ENCODE data around the gene LINC00237. TPM values are rescaled to one million over a fixed set of nuclear protein-coding genes. Genes with fewer than 3 reads are reported as not detected.

LINC00237 gene
- total and polyA plus RNA-seq, 2 of the 8 experiments (the other 6 are each of a cell fraction or from before 2014, with no cell fraction given): 0.28 to 1.4 TPM

GRCh38 chr20:21105429-21106170 lies 558 bp downstream of the LINC00237 start:
- Histone ChIP-seq H4K91ac (replicated peaks; ENCODE audit: insufficient read length, low read length) (peak overlapping the region; percentile 49), H3K9me3 (ENCODE audit: insufficient read depth in 2 of 2, low read depth in 1 of 2, low read length in 1 of 2) (no peaks in the 10 kb centered on the region), H3K23me2 (ENCODE audit: low read depth, low read length) (peaks cover 29% of the 10 kb centered on the region), H4K20me1 (replicated peaks in 1 of 2; ENCODE audit: control insufficient read depth in 1 of 2, insufficient read depth in 2 of 2, low read length in 2 of 2) (peaks cover 0 to 5% of the 10 kb centered on the region in 2 experiments), H3K79me1 (ENCODE audit: low read depth, low read length) (no peaks in the 10 kb centered on the region), H4K5ac (ENCODE audit: insufficient read length, low read depth, low read length) (no peak overlapping the region), H3K27ac (ENCODE audit: low read depth, low read length) (no peak overlapping the region), H3K4me3 (ENCODE audit: extremely low read depth in 1 of 4, insufficient read depth in 2 of 4, low read depth in 3 of 4, low read length in 4 of 4) (peak overlapping the region; percentile 44 to 78 (median 57)), H2AK5ac (ENCODE audit: low read depth, low read length) (no peak overlapping the region), H3K18ac (ENCODE audit: extremely low read depth, low read length) (peak overlapping the region; percentile 83), H3K9ac (replicated peaks in 1 of 4; ENCODE audit: extremely low read depth in 1 of 4, low read depth in 3 of 4, low read length in 3 of 4) (peak overlapping the region in 1 of 4 experiments; percentile 50; a peak in 3 of 7 replicates), H3K4me2 (ENCODE audit: insufficient read depth in 1 of 2, low read depth in 2 of 2, low read length in 2 of 2) (peak overlapping the region; percentile 97 to 98), H3K27me3 (replicated peaks in 1 of 4; ENCODE audit: control insufficient read depth in 3 of 4, extremely low read depth in 1 of 4, insufficient read depth in 3 of 4, low read length in 3 of 4) (peaks cover 27 to 79% (median 72%) of the 10 kb centered on the region in 4 experiments), H2BK12ac (ENCODE audit: low read depth, low read length) (no peak overlapping the region), H3K4ac (replicated peaks; ENCODE audit: insufficient read length, low read depth, low read length) (no peak overlapping the region), H3K36me3 (ENCODE audit: control insufficient read depth in 2 of 4, insufficient read depth in 4 of 4, low read length in 3 of 4) (no peaks in the 10 kb centered on the region), H3K56ac (replicated peaks; ENCODE audit: insufficient read length, low read depth, low read length) (no peak overlapping the region), H2AFZ (ENCODE audit: low read length) (peak overlapping the region; percentile 51; the same call in 1 of the 2 replicates), H3K79me2 (ENCODE audit: control insufficient read depth in 1 of 2, insufficient read depth in 2 of 2, low read length in 2 of 2) (no peaks in the 10 kb centered on the region), H3K4me1 (replicated peaks in 1 of 4; ENCODE audit: control insufficient read depth in 3 of 4, insufficient read depth in 4 of 4, low read length in 3 of 4) (peaks cover 8 to 26% (median 13%) of the 10 kb centered on the region in 4 experiments), H2BK5ac (ENCODE audit: low read depth, low read length) (no peak overlapping the region), H4K8ac (ENCODE audit: extremely low read depth, insufficient read depth, low read length) (peak overlapping the region; percentile 37), H3K23ac (ENCODE audit: insufficient read length) (no peak overlapping the region), H3K14ac (ENCODE audit: insufficient read length) (no peak overlapping the region), H2BK15ac (ENCODE audit: low read length) (no peak overlapping the region), H2BK20ac (ENCODE audit: low read length) (0 out of 2 replicates have a peak overlapping the region, but pooled peaks have one; percentile 9), H2BK120ac (replicated peaks; ENCODE audit: low read depth, low read length) (no peak overlapping the region)
- no peak for FAIRE-seq
- ChIA-PET CTCF (ENCODE audit: partially characterized antibody) (interaction anchor here (0.6 to 1.4 kb wide), 5 partner anchors 10 to 348 kb away, joined by 3 to 4 read pairs (median 3); no protein-coding TSS in a partner anchor), POLR2A (ENCODE audit: partially characterized antibody) (interaction anchor here (0.6 to 2.8 kb wide), 4 partner anchors 9 to 85 kb away, joined by 4 to 7 read pairs (median 4); partner anchors contain the start of gene KIZ)
- DNase-seq (ENCODE audit: low read depth in 1 of 2, low spot score in 2 of 2): peak in 1 of 2 experiments; percentile 74
- WGBS, 2 experiments (ENCODE audit: extremely low coverage in 1 of 2, insufficient coverage in 1 of 2, insufficient read length in 1 of 2, insufficient replicate concordance in 2 of 2, low coverage in 1 of 2, low lambda C conversion rate in 2 of 2, missing lambda C conversion rate in 1 of 2): 1% methylated on average over 33 of the region's 50 CpGs; no CpG with 5 or more reads in 1 of the 2 experiments
- TF ChIP-seq E2F6 (IDR thresholded peaks at IDR 0.05) (0 out of 2 replicates have a peak, but pooled peaks have one; percentile 4), RXRA (IDR thresholded peaks at IDR 0.05; ENCODE audit: insufficient read depth, low read depth, low read length) (no peak), SIN3A (conservative IDR thresholded peaks at IDR 0.05 in 1 of 2, IDR thresholded peaks at IDR 0.05 in 1 of 2; ENCODE audit: low read depth in 1 of 2, low read length in 2 of 2) (no peak), BACH1 (IDR thresholded peaks at IDR 0.05; ENCODE audit: low read length) (no peak), RBBP5 (IDR thresholded peaks at IDR 0.05; ENCODE audit: borderline replicate concordance, low read depth, low read length) (peak; percentile 53; the same call in 1 of the 2 replicates), KDM4A (IDR thresholded peaks at IDR 0.05; ENCODE audit: low read depth, low read length, severe bottlenecking) (peak; percentile 79), SUZ12 (IDR thresholded peaks at IDR 0.05; ENCODE audit: low read length) (peak; percentile 70), EZH2 (IDR thresholded peaks at IDR 0.05; ENCODE audit: low read depth, low read length, severe bottlenecking) (peak; percentile 46), CREB1 (IDR thresholded peaks at IDR 0.05) (no peak)
